K562 (cell line): ENCODE data around the gene MAU2. TPM values are rescaled to one million over a fixed set of nuclear protein-coding genes. Genes with fewer than 3 reads are reported as not detected.

Experiments
- ATAC-seq: fragments of 200-7000 bp; cut with Tn5 transposase; 3 replicates; pipeline ENCODE4 v1.9.1; 2020; ENCODE audit warnings: moderate library complexity
- BruUV-seq: library from RNA; stranded (reverse); fragments of 400-500 nt; replicated peaks from 2 replicates; lab custom pipeline; 2021; lab: Mats Ljungman, UMichigan
- CTCF ChIA-PET: fragments of 300-600 bp; formaldehyde crosslinking; extraction: SDS; loops from one replicate; lab custom pipeline; 2021; ENCODE audit warnings: low intra/inter-chr PET ratio; lab: Yijun Ruan, JAX
- POLR2A ChIA-PET: fragments of 300-600, 350-650 bp; sonication (Branson Sonifier 250); formaldehyde crosslinking; extraction: SDS; loops from one replicate; lab custom pipeline; 2021; ENCODE audit warnings: antibody characterized with exemption, inconsistent platforms; lab: Yijun Ruan, JAX
- DNase-seq, 4 experiments: peaks; one replicate each; pipeline versions ENCODE4 v3.0.0 to v3.0.0-alpha.2; 2011 to 2018; ENCODE audit warnings: low spot score in 3 of 4, mixed read lengths in 3 of 4; ENCODE audit errors: extremely low read depth in 1 of 4
- FAIRE-seq: peaks from 2 replicates; lab custom pipeline; 2011; peaks lifted over from hg19 to GRCh38; lab: Jason Lieb, UNC
- H2AFZ ChIP-seq: 2 replicates; pipeline ENCODE4 v1.6.0; 2011; ENCODE audit warnings: low read depth, low read length, control low read depth, inconsistent platforms
- H3K27ac ChIP-seq: fragments of 200-600 bp; 3 replicates; pipeline ENCODE4 v1.8.0; 2011; ENCODE audit warnings: low read depth, mild to moderate bottlenecking, control low read depth, inconsistent platforms, low read length, moderate library complexity, mixed read lengths; ENCODE audit errors: extremely low read depth
- H3K27me3 ChIP-seq, 2 experiments: fragments of 300-600 bp in 1 of 2; 2 replicates in 1 of 2; 3 replicates in 1 of 2; pipeline versions ENCODE4 v1.6.0 to v1.8.0; 2011; ENCODE audit warnings: inconsistent platforms in 2 of 2, low read length in 2 of 2, mild to moderate bottlenecking in 1 of 2, mixed read lengths in 1 of 2, moderate library complexity in 1 of 2; ENCODE audit not compliant: control insufficient read depth in 2 of 2, insufficient read depth in 2 of 2
- H3K36me3 ChIP-seq: fragments of 300-600 bp; 3 replicates; pipeline ENCODE4 v1.8.0; 2011; ENCODE audit warnings: mild to moderate bottlenecking, low read length, inconsistent platforms; ENCODE audit not compliant: control insufficient read depth, insufficient read depth
- H3K4me1 ChIP-seq, 2 experiments: fragments of 200-600 bp in 1 of 2; replicated peaks in 1 of 2; 2 replicates in 1 of 2; 3 replicates in 1 of 2; pipeline versions ENCODE4 v1.5.1 to v1.8.0; 2011; ENCODE audit warnings: inconsistent platforms in 2 of 2, low read length in 2 of 2, mild to moderate bottlenecking in 1 of 2, mixed read lengths in 1 of 2, moderate library complexity in 1 of 2; ENCODE audit not compliant: control insufficient read depth in 2 of 2, insufficient read depth in 2 of 2
- H3K4me2 ChIP-seq: 2 replicates; pipeline ENCODE4 v1.6.1; 2011; ENCODE audit warnings: low read length, control low read depth, inconsistent platforms, mixed read lengths; ENCODE audit not compliant: insufficient read depth
- H3K4me3 ChIP-seq: fragments of 200-600 bp; sonication (generic), shearing (Covaris generic); 2 replicates; pipeline ENCODE4 v1.5.1; 2016; ENCODE audit warnings: control low read depth, inconsistent platforms
- H3K79me2 ChIP-seq: fragments of 200-600 bp; 3 replicates; pipeline ENCODE4 v1.8.0; 2011; ENCODE audit warnings: low read length, inconsistent platforms; ENCODE audit not compliant: control insufficient read depth, insufficient read depth
- H3K9ac ChIP-seq, 2 experiments: 2 replicates each; pipeline versions ENCODE4 v1.6.0 to v1.6.1; 2011; ENCODE audit warnings: low read depth in 2 of 2, low read length in 2 of 2, control low read depth in 1 of 2, inconsistent platforms in 1 of 2, mild to moderate bottlenecking in 1 of 2, mixed read lengths in 1 of 2; ENCODE audit not compliant: insufficient read depth in 1 of 2
- H3K9me1 ChIP-seq: one replicate; pipeline ENCODE4 v1.6.0; 2011; ENCODE audit warnings: inconsistent platforms, mild to moderate bottlenecking, low read length, moderate library complexity; ENCODE audit not compliant: control insufficient read depth, insufficient read depth
- H3K9me3 ChIP-seq: replicated peaks from 2 replicates; pipeline ENCODE4 v1.5.1; 2011; ENCODE audit warnings: low read depth, low read length, inconsistent platforms; ENCODE audit not compliant: control insufficient read depth, insufficient read depth
- H4K20me1 ChIP-seq: replicated peaks from 2 replicates; pipeline ENCODE4 v1.6.1; 2011; ENCODE audit warnings: low read length, inconsistent platforms, mixed read lengths; ENCODE audit not compliant: control insufficient read depth, insufficient read depth
- DACH1 ChIP-seq: fragments of 450-650 bp; IDR thresholded peaks from 2 replicates; pipeline ENCODE4 v1.6.1; 2018; ENCODE audit not compliant: partially characterized antibody
- FOXK1 ChIP-seq: sonication (generic); formaldehyde crosslinking; IDR thresholded peaks from 2 replicates; pipeline ENCODE4 v1.8.0; 2022; ENCODE audit warnings: missing genetic modification reagents, mild to moderate bottlenecking, borderline replicate concordance
- HCFC1 ChIP-seq: IDR thresholded peaks from 2 replicates; pipeline ENCODE4 v1.6.1; 2012; ENCODE audit warnings: low read depth, low read length, improper control_type of control experiment
- HDAC2 ChIP-seq: fragments of 450-650 bp; IDR thresholded peaks from 2 replicates; pipeline ENCODE4 v1.6.1; 2016; ENCODE audit warnings: mild to moderate bottlenecking
- MTA3 ChIP-seq: fragments of 450-650 bp; formaldehyde crosslinking; IDR thresholded peaks from 2 replicates; pipeline ENCODE4 v1.6.1; 2017; ENCODE audit warnings: mild to moderate bottlenecking, borderline replicate concordance
- PHF21A ChIP-seq: fragments of 450-650 bp; IDR thresholded peaks from 2 replicates; pipeline ENCODE4 v1.6.1; 2017; ENCODE audit warnings: low read depth, borderline replicate concordance
- PPARD ChIP-seq: fragments of 250-450 bp; sonication (Bioruptor Pico); IDR thresholded peaks from 2 replicates; pipeline ENCODE4 v1.8.0; 2022; ENCODE audit warnings: inconsistent platforms, mild to moderate bottlenecking, moderate library complexity
- SAP30 ChIP-seq: fragments of 200-600 bp; sonication (generic); IDR thresholded peaks from 2 replicates; pipeline ENCODE4 v1.6.1; 2012; ENCODE audit warnings: borderline replicate concordance, low read depth, mild to moderate bottlenecking, moderate library complexity, low read length, control low read depth, inconsistent platforms; ENCODE audit not compliant: insufficient read depth, poor library complexity, severe bottlenecking
- ZNF224 ChIP-seq: sonication (generic); formaldehyde crosslinking; IDR thresholded peaks from 2 replicates; pipeline ENCODE4 v1.8.0; 2022; ENCODE audit warnings: mild to moderate bottlenecking, missing genetic modification reagents
- ZNF551 ChIP-seq: fragments of 250-450 bp; sonication (Bioruptor Pico); IDR thresholded peaks from 2 replicates; pipeline ENCODE4 v1.5.0; 2021; ENCODE audit warnings: mild to moderate bottlenecking, moderate library complexity
- WGBS: fragments of 100-300 bp; shearing (Covaris generic); methylation state at CpG from one replicate; pipeline ENCODE4 v1.1.6; 2016; ENCODE audit warnings: low coverage, mixed read lengths; ENCODE audit not compliant: insufficient coverage; ENCODE audit errors: missing lambda C conversion rate; 5-methylcytosine and 5-hydroxymethylcytosine counted together
- in situ Hi-C: fragments of 300-500 bp; cut with MboI; formaldehyde crosslinking; loops from 4 replicates; pipeline ENCODE4 v1.15.0; 2018; ENCODE audit warnings: inconsistent platforms, mixed read lengths
- intact Hi-C: fragments of 100-400 bp; cut with micrococcal nuclease; formaldehyde crosslinking; loops from 2 replicates; pipeline ENCODE4 v1.14.2; 2022
- polyA plus RNA-seq, 8 experiments: library from polyadenylated mRNA; depleted of rRNA in 4 of 8; stranded (reverse) in 5 of 8; unstranded in 3 of 8; fragments of >200 nt; fragmentation: Nextera tagmentation in 2 of 8; fragmentation: Illumina TruSeq in 1 of 8; extraction: Ambion mirVana in 2 of 8; extraction: Trizol in 1 of 8; gene quantifications; 2 replicates each; pipeline versions ENCODE4 v1.2.1 to v1.2.3, GENCODE V29; 2011 to 2014; ENCODE audit warnings: inconsistent platforms in 1 of 8, missing spikeins in 1 of 8
- total RNA-seq, 7 experiments: library from RNA; depleted of rRNA in 6 of 7; stranded (reverse); fragments of >200 nt in 6 of 7; fragmentation: Illumina TruSeq in 2 of 7; extraction: Trizol in 2 of 7; gene quantifications; 2 replicates each; pipeline versions ENCODE4 v1.2.1 to v1.2.3, GENCODE V29; 2011 to 2021; ENCODE audit warnings: low replicate concordance in 1 of 7
- TF ChIP-seq, protein P1 (sequence below): fragments of 450-650 bp; conservative IDR thresholded peaks from 2 replicates; pipeline ENCODE4 v1.6.1; 2016; ENCODE audit warnings: missing genetic modification characterization, low read depth, mild to moderate bottlenecking, missing compliant biosample characterization, moderate library complexity
- TF ChIP-seq, protein P2 (sequence below): sonication (generic); formaldehyde crosslinking; IDR thresholded peaks from 2 replicates; pipeline ENCODE4 v1.8.1; 2022; ENCODE audit warnings: missing genetic modification reagents
- TF ChIP-seq, protein P3 (sequence below): fragments of 150-350 bp; conservative IDR thresholded peaks from 2 replicates; pipeline ENCODE4 v1.6.1; 2014; ENCODE audit warnings: low read length
- TF ChIP-seq, protein P4 (sequence below): sonication (generic); formaldehyde crosslinking; IDR thresholded peaks from 2 replicates; pipeline ENCODE4 v1.9.0; 2022; ENCODE audit warnings: mild to moderate bottlenecking, missing genetic modification reagents

The MAU2 gene
- total and polyA plus RNA-seq, 9 of the 15 experiments (the other 6 are each of a cell fraction or from before 2014, with no cell fraction given) = 1.2 to 48.1 (median 19.4) TPM

DNA sequence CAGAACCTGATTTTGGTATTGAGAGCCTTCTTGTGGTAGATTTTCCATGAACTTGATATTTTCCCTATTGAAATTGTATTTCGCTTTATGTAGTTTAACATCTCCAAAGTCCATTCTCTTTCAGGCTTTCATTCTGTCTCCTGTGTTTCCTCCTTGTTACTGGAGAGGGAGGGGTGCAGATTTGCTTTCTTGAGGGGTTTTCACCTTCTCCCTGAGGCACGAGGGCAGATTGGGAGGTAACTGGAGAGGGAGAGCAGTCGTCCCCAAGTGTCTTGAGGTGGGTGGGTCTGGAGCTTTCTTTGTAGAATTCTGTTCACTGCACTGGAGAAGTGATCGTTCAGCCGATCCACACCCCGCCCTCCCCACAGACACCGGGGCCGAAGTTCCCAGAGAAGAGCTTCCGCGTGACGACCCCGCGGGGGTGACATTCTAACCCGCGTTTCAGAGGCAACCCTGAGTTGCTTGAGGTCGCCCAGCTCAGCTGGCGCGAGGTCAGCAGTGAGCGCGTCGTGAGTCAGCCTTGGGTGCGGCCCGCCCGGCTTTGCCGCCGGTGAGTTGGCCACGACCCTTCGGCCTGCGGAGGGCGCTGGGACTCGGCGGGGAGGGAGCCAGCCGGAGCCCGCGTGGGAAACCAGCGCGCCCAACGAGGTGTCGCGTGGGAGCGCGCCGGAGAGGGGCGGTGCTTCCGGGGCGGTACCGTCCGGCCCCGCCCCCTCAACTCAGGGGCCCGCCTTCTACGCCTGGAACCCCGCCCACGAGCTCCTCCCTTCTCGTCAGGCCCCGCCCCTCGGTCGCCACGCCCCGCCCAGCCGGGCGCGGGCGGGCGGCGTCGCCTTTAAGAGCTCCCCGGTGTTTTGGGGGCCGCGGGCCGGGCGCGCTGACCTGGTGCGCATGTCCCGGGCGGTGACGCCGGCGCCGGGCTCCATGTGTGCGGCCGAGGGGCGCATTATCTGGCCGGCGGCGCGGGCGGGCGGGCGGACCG is 84.5 kb downstream of the MAU2 start, which contains the start of gene GATAD2A:
TSS of gene GATAD2A (plus strand) at position 797 of the 982 bp plus-strand sequence. CDS start 59,671 bp downstream, outside the sequence.
- Histone ChIP-seq H3K79me2 (peaks cover 90% of the 10 kb centered on the region), H3K4me3 (peak within 1 kb of the TSS; percentile 78), H3K27ac (peak within 1 kb of the TSS; percentile 91), H3K4me1 (peaks cover 40 to 53% of the 10 kb centered on the region in 2 experiments), H3K9ac (peak within 1 kb of the TSS; percentile 80 to 97), H4K20me1 (peaks cover 36% of the 10 kb centered on the region), H2AFZ (peak within 1 kb of the TSS; percentile 14), H3K9me1 (peaks cover 6% of the 10 kb centered on the region), H3K9me3 (no peaks in the 10 kb centered on the region), H3K27me3 (no peaks in the 10 kb centered on the region), H3K36me3 (peaks cover 30% of the 10 kb centered on the region; the same call in 2 of the 3 replicates), H3K4me2 (peak within 1 kb of the TSS; percentile 84)
- ChIA-PET CTCF (interaction anchor here (0.6 kb wide), 1 partner anchor 13 kb away, joined by 5 read pairs; no protein-coding TSS in a partner anchor), POLR2A (interaction anchor here (0.6 to 3.2 kb wide), 16 partner anchors 9 to 107 kb away, joined by 3 to 27 read pairs (median 4); no protein-coding TSS in a partner anchor)
- FAIRE-seq = peak; percentile 81
- DNase-seq = peak; percentile 89 to 95 (median 94)
- 1% methylated on average over 69 of the region's 90 CpGs for WGBS
- ATAC-seq = peak; percentile 87
- no TSS peak for BruUV-seq
- in situ Hi-C loops (no loop called here), intact Hi-C loops (loop anchor here (1.0 to 5.0 kb wide), 4 partner anchors 20 to 84 kb away; no protein-coding TSS in a partner anchor)
- TF ChIP-seq FOXK1 (CRISPR knock-in tag) (peak; percentile 95; the same call in 1 of the 2 replicates), PPARD (CRISPR knock-in tag) (no peak), SAP30 (peak; percentile 46), PHF21A (no peak), ZNF224 (CRISPR knock-in tag) (no peak), HDAC2 (peak; percentile 97), HCFC1 (peak; percentile 54; the same call in 1 of the 2 replicates), DACH1 (peak; percentile 94), MTA3 (peak; percentile 98), ZNF551 (CRISPR knock-in tag) (no peak)
- TF ChIP-seq, protein P1, sequence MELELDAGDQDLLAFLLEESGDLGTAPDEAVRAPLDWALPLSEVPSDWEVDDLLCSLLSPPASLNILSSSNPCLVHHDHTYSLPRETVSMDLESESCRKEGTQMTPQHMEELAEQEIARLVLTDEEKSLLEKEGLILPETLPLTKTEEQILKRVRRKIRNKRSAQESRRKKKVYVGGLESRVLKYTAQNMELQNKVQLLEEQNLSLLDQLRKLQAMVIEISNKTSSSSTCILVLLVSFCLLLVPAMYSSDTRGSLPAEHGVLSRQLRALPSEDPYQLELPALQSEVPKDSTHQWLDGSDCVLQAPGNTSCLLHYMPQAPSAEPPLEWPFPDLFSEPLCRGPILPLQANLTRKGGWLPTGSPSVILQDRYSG = peak; percentile 68
- TF ChIP-seq, protein P2, sequence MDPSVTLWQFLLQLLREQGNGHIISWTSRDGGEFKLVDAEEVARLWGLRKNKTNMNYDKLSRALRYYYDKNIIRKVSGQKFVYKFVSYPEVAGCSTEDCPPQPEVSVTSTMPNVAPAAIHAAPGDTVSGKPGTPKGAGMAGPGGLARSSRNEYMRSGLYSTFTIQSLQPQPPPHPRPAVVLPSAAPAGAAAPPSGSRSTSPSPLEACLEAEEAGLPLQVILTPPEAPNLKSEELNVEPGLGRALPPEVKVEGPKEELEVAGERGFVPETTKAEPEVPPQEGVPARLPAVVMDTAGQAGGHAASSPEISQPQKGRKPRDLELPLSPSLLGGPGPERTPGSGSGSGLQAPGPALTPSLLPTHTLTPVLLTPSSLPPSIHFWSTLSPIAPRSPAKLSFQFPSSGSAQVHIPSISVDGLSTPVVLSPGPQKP (CRISPR knock-in tag) = no peak
- TF ChIP-seq, protein P3, sequence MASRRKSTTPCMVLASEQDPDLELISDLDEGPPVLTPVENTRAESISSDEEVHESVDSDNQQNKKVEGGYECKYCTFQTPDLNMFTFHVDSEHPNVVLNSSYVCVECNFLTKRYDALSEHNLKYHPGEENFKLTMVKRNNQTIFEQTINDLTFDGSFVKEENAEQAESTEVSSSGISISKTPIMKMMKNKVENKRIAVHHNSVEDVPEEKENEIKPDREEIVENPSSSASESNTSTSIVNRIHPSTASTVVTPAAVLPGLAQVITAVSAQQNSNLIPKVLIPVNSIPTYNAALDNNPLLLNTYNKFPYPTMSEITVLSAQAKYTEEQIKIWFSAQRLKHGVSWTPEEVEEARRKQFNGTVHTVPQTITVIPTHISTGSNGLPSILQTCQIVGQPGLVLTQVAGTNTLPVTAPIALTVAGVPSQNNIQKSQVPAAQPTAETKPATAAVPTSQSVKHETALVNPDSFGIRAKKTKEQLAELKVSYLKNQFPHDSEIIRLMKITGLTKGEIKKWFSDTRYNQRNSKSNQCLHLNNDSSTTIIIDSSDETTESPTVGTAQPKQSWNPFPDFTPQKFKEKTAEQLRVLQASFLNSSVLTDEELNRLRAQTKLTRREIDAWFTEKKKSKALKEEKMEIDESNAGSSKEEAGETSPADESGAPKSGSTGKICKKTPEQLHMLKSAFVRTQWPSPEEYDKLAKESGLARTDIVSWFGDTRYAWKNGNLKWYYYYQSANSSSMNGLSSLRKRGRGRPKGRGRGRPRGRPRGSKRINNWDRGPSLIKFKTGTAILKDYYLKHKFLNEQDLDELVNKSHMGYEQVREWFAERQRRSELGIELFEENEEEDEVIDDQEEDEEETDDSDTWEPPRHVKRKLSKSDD = no peak
- TF ChIP-seq, protein P4, sequence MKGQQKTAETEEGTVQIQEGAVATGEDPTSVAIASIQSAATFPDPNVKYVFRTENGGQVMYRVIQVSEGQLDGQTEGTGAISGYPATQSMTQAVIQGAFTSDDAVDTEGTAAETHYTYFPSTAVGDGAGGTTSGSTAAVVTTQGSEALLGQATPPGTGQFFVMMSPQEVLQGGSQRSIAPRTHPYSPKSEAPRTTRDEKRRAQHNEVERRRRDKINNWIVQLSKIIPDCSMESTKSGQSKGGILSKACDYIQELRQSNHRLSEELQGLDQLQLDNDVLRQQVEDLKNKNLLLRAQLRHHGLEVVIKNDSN (CRISPR knock-in tag) = peak; percentile 61; the same call in 1 of the 2 replicates
